Panc1 (cell line): ENCODE results near the gene ERCC6. TPM values are rescaled to one million over a fixed set of nuclear protein-coding genes. Genes with fewer than 3 reads are reported as not detected.

Experiments used
- ATAC-seq: fragments of 200-7000 bp; cut with Tn5 transposase; 2 replicates; pipeline ENCODE4 v1.9.1; 2020; ENCODE audit warnings: mild to moderate bottlenecking, moderate library complexity
- BruUV-seq: library from RNA; stranded (reverse); fragments of 400-500 nt; replicated peaks from 2 replicates; lab custom pipeline; 2021; lab: Mats Ljungman, UMichigan
- CTCF ChIA-PET: fragments of 300-600 bp; sonication (Branson Sonifier 250); formaldehyde crosslinking; loops from one replicate; lab custom pipeline; 2022; ENCODE audit warnings: antibody characterized with exemption; lab: Charles Lee
- POLR2A ChIA-PET: fragments of 300-600 bp; sonication (Branson Sonifier 250); formaldehyde crosslinking; loops from one replicate; lab custom pipeline; 2022; ENCODE audit warnings: antibody characterized with exemption; lab: Charles Lee
- DNase-seq: peaks from one replicate; pipeline ENCODE4 v3.0.0-alpha.2; 2010; ENCODE audit warnings: low read depth, low spot score
- H3K27ac ChIP-seq: 2 replicates; pipeline ENCODE4 v1.5.1; 2011; ENCODE audit warnings: mild to moderate bottlenecking, low read length, inconsistent platforms
- H3K27me3 ChIP-seq: fragments of 200-500 bp; sonication (Bioruptor generic); 2 replicates; pipeline ENCODE4 v1.6.0; 2014; ENCODE audit warnings: low read length, inconsistent platforms; ENCODE audit not compliant: control insufficient read depth, insufficient read depth
- H3K36me3 ChIP-seq: fragments of 200-500 bp; sonication (Bioruptor generic); 2 replicates; pipeline ENCODE4 v1.5.1; 2014; ENCODE audit warnings: inconsistent platforms, mild to moderate bottlenecking, low read length, moderate library complexity; ENCODE audit not compliant: control insufficient read depth, insufficient read depth
- H3K4me1 ChIP-seq: 2 replicates; pipeline ENCODE4 v1.5.1; 2011; ENCODE audit warnings: inconsistent platforms, mild to moderate bottlenecking, low read length, moderate library complexity; ENCODE audit not compliant: control insufficient read depth, insufficient read depth
- H3K4me3 ChIP-seq, 2 experiments: 2 replicates each; pipeline ENCODE4 v1.5.1; 2011 to 2012; ENCODE audit warnings: low read depth in 2 of 2, low read length in 2 of 2, mild to moderate bottlenecking in 2 of 2, inconsistent platforms in 1 of 2, moderate library complexity in 1 of 2
- H3K9me3 ChIP-seq: fragments of 200-500 bp; sonication (Bioruptor generic); 2 replicates; pipeline ENCODE4 v1.5.1; 2014; ENCODE audit warnings: low read depth, mild to moderate bottlenecking, inconsistent platforms, low read length, moderate library complexity; ENCODE audit not compliant: control insufficient read depth, insufficient read depth
- CTCF ChIP-seq: fragments of 450-650 bp; IDR thresholded peaks from 2 replicates; pipeline ENCODE4 v1.5.1; 2017; ENCODE audit warnings: mild to moderate bottlenecking
- POLR2AphosphoS5 ChIP-seq: IDR thresholded peaks from 2 replicates; pipeline ENCODE4 v1.6.1; 2012; ENCODE audit warnings: mild to moderate bottlenecking, low read depth, low read length, moderate library complexity
- SIN3A ChIP-seq: IDR thresholded peaks from 2 replicates; pipeline ENCODE4 v1.6.1; 2012; ENCODE audit warnings: low read depth, mild to moderate bottlenecking, low read length, moderate library complexity, borderline replicate concordance; ENCODE audit not compliant: insufficient read depth
- TCF7L2 ChIP-seq: IDR thresholded peaks from 2 replicates; pipeline ENCODE4 v1.6.1; 2011; ENCODE audit warnings: mild to moderate bottlenecking, low read depth, low read length, inconsistent platforms
- in situ Hi-C: cut with HindIII; loops from 2 replicates; pipeline ENCODE4 v1.10.0; 2016; ENCODE audit warnings: low sequenced_read_pairs, low pct_unique_long_range_greater_than_20kb
- intact Hi-C: fragments of 100-400 bp; cut with micrococcal nuclease; formaldehyde crosslinking; loops from one replicate; pipeline ENCODE4 v1.10.0; 2022; ENCODE audit not compliant: unreplicated experiment
- total RNA-seq: library from RNA; stranded (reverse); gene quantifications from one replicate; pipeline ENCODE4 v1.2.1, GENCODE V29; 2021; ENCODE audit not compliant: unreplicated experiment
- TF ChIP-seq, protein P1 (sequence below), 2 experiments: IDR thresholded peaks; 2 replicates each; pipeline ENCODE4 v1.6.1; 2011 to 2012; ENCODE audit warnings: low read depth in 2 of 2, control low read depth in 1 of 2, low read length in 1 of 2, mild to moderate bottlenecking in 1 of 2, moderate library complexity in 1 of 2; ENCODE audit not compliant: insufficient read depth in 1 of 2

The ERCC6 gene
- total RNA-seq, 1 experiment from 2014 or later: 19.1 TPM

DNA sequence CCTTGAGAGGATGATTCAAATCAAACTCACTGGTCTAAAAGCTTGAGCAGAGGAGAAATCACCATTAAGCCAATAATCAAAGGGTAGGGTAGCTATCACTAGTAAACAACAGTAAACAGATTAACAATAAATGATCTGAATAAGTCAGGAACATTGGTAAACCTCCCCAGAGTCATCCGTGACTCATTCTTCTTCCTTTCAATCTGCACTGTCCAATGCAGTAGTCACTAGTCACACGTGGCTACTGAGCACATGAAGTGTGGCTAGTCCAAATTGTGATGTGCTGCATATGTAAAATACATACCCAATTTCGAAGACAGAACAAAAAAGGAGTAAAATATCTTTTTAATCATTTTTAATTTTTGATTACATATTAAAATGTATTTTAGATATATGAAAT is 64.0 kb downstream of the ERCC6 start:
- TF ChIP-seq POLR2AphosphoS5 (no peak), SIN3A (no peak), CTCF (no peak), TCF7L2 (no peak)
- TF ChIP-seq, protein P1, sequence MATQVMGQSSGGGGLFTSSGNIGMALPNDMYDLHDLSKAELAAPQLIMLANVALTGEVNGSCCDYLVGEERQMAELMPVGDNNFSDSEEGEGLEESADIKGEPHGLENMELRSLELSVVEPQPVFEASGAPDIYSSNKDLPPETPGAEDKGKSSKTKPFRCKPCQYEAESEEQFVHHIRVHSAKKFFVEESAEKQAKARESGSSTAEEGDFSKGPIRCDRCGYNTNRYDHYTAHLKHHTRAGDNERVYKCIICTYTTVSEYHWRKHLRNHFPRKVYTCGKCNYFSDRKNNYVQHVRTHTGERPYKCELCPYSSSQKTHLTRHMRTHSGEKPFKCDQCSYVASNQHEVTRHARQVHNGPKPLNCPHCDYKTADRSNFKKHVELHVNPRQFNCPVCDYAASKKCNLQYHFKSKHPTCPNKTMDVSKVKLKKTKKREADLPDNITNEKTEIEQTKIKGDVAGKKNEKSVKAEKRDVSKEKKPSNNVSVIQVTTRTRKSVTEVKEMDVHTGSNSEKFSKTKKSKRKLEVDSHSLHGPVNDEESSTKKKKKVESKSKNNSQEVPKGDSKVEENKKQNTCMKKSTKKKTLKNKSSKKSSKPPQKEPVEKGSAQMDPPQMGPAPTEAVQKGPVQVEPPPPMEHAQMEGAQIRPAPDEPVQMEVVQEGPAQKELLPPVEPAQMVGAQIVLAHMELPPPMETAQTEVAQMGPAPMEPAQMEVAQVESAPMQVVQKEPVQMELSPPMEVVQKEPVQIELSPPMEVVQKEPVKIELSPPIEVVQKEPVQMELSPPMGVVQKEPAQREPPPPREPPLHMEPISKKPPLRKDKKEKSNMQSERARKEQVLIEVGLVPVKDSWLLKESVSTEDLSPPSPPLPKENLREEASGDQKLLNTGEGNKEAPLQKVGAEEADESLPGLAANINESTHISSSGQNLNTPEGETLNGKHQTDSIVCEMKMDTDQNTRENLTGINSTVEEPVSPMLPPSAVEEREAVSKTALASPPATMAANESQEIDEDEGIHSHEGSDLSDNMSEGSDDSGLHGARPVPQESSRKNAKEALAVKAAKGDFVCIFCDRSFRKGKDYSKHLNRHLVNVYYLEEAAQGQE (IDR thresholded peaks at IDR 0.05; ENCODE audit: insufficient read depth in 1 of 2, low read depth in 2 of 2, low read length in 1 of 2): no peak
- H3K9me3 ChIP-seq: no peaks in the 10 kb centered on the region
- H3K36me3 ChIP-seq: no peaks in the 10 kb centered on the region
- H3K4me1 ChIP-seq: no peaks in the 10 kb centered on the region
- in situ Hi-C loops: no loop called here
- ATAC-seq: no peak
- BruUV-seq: no TSS peak
- no peak overlapping the region for H3K4me3 ChIP-seq
- H3K27me3 ChIP-seq: no peaks in the 10 kb centered on the region
- H3K27ac ChIP-seq: no peak overlapping the region
- no peak for DNase-seq
- POLR2A ChIA-PET: no interaction called here
- CTCF ChIA-PET: no interaction called here
- intact Hi-C loops: no loop called here

DNA sequence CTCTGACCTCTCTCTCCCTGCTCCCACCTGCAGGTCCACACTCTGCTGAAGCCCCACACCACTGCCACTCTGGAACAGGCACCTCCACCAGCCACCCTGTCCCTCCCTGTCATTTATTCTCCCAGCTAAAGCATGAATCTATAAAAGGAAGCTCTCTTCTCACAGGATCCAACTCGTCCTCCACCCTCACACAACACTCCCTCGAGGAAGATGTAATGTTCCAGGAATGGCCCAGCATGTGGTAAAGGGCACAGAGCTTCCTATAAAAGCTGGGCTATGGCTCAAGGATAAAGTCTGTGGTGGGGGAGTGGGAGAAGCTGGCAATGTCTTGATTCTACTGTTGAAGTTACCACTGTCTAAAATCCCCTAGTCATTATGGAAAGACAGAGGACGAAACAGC is 67.4 kb downstream of the ERCC6 start:
- intact Hi-C loops (no loop called here), in situ Hi-C loops (no loop called here)
- H3K27ac ChIP-seq: no peak overlapping the region
- CTCF ChIA-PET: no interaction called here
- TF ChIP-seq POLR2AphosphoS5: no peak
- TF ChIP-seq, protein P1 (IDR thresholded peaks at IDR 0.05; ENCODE audit: insufficient read depth in 1 of 2, low read depth in 2 of 2, low read length in 1 of 2): no peak
- no peak for TF ChIP-seq SIN3A
- TF ChIP-seq CTCF: no peak
- TF ChIP-seq TCF7L2: no peak
- POLR2A ChIA-PET: no interaction called here
- ATAC-seq: no peak
- no peaks in the 10 kb centered on the region for H3K4me1 ChIP-seq
- BruUV-seq: no TSS peak
- no peak overlapping the region for H3K4me3 ChIP-seq
- no peak for DNase-seq
- H3K9me3 ChIP-seq: no peaks in the 10 kb centered on the region
- no peaks in the 10 kb centered on the region for H3K36me3 ChIP-seq
- no peaks in the 10 kb centered on the region for H3K27me3 ChIP-seq
